Activated CD4-positive, alpha-beta T cell treated with anti-CD3 and anti-CD28 coated beads, Interleukin-2, amount 50 U/mL, for 24 hours (primary cell): ENCODE data around the gene THOP1.
"Not testable (repeated sequence)": the region's sequence is repeated elsewhere in the genome, so short reads cannot be mapped to it uniquely, and the experiment has no call there.

ENCODE experiments used
- DNase-seq, 2 donors: peaks; one replicate each; pipeline ENCODE4 v3.0.0-alpha.2; 2020; ENCODE audit warnings: low read depth in 1 of 2, low spot score in 1 of 2

THOP1 gene

GRCh38 chr19:2782329-2782935 lies 2.9 kb upstream of the THOP1 start:
- DNase-seq = no peak

GRCh38 chr19:2782936-2783780 lies 2.1 kb upstream of the THOP1 start, which contains the start of gene SGTA:
TSS of gene SGTA (minus strand) at chr19:2783273. CDS start at chr19:2769068, 14,205 bp downstream.
- peak; percentile 93 to 98 for DNase-seq

GRCh38 chr19:2783781-2784145 lies 1.5 kb upstream of the THOP1 start:
- DNase-seq = no peak

GRCh38 chr19:2787115-2787514 lies 1.8 kb downstream of the THOP1 start:
- DNase-seq = no peak

GRCh38 chr19:2788237-2788636 lies 2.9 kb downstream of the THOP1 start:
- no peak for DNase-seq

- DNase-seq = no peak
Measured at GRCh38 chr19:2790194-2790556, 4.9 kb downstream of the THOP1 start.

GRCh38 chr19:2790557-2791271 lies 5.4 kb downstream of the THOP1 start:
- DNase-seq = no peak

GRCh38 chr19:2791440-2791839 lies 6.1 kb downstream of the THOP1 start:
- DNase-seq = no peak

GRCh38 chr19:2791876-2792275 lies 6.6 kb downstream of the THOP1 start:
- DNase-seq = no peak

- not testable (repeated sequence) for DNase-seq
Measured at GRCh38 chr19:2792666-2793065, 7.4 kb downstream of the THOP1 start.

GRCh38 chr19:2793126-2793525 lies 7.8 kb downstream of the THOP1 start:
- DNase-seq = no peak

GRCh38 chr19:2793577-2793976 lies 8.3 kb downstream of the THOP1 start:
- no peak for DNase-seq

GRCh38 chr19:2795827-2796658 lies 10.7 kb downstream of the THOP1 start:
- DNase-seq = no peak

GRCh38 chr19:2796659-2797266 lies 11.5 kb downstream of the THOP1 start:
- no peak for DNase-seq

- no peak for DNase-seq
Measured at GRCh38 chr19:2797280-2797679, 12.0 kb downstream of the THOP1 start.

GRCh38 chr19:2798158-2798685 lies 12.9 kb downstream of the THOP1 start:
- DNase-seq = no peak

- DNase-seq = no peak
Measured at GRCh38 chr19:2798733-2799132, 13.4 kb downstream of the THOP1 start.

GRCh38 chr19:2799273-2800020 lies 14.1 kb downstream of the THOP1 start:
- DNase-seq = no peak

- DNase-seq = no peak
Measured at GRCh38 chr19:2800506-2800905, 15.2 kb downstream of the THOP1 start.

- no peak for DNase-seq
Measured at GRCh38 chr19:2802826-2803225, 17.5 kb downstream of the THOP1 start.
